Right cardiac atrium (tissue), 5 donors: ENCODE measurements around the gene HECTD3. TPM values are rescaled to one million over a fixed set of nuclear protein-coding genes. Genes with fewer than 3 reads are reported as not detected.
A peak's percentile ranks its signal among the peaks of the same experiment; 100 is the strongest.

Experiments used
- ATAC-seq, 2 donors: fragments of 200-7000 bp; cut with Tn5 transposase; one replicate each; pipeline versions ENCODE4 v1.8.0 to v1.9.1; 2020; ENCODE audit warnings: moderate library complexity in 2 of 2, mild to moderate bottlenecking in 1 of 2
- DNase-seq, 3 donors: peaks; one replicate each; pipeline ENCODE4 v3.0.0-alpha.2; 2020
- H3K27ac ChIP-seq: one replicate; pipeline ENCODE4 v1.5.1; 2013; ENCODE audit warnings: mild to moderate bottlenecking, low read length, control low read depth, moderate library complexity
- H3K27me3 ChIP-seq: one replicate; pipeline ENCODE4 v1.6.1; 2013; ENCODE audit not compliant: control insufficient read depth, insufficient read depth
- H3K4me1 ChIP-seq: one replicate; pipeline ENCODE4 v1.6.1; 2013; ENCODE audit warnings: low read length; ENCODE audit not compliant: control insufficient read depth, insufficient read depth
- H3K4me3 ChIP-seq: one replicate; pipeline ENCODE4 v1.5.1; 2013; ENCODE audit warnings: low read length, control low read depth
- H3K9me3 ChIP-seq: one replicate; pipeline ENCODE4 v1.6.1; 2013; ENCODE audit warnings: low read length; ENCODE audit not compliant: control insufficient read depth
- WGBS: extraction: QIAGEN DNeasy Blood & Tissue Kit; methylation state at CpG from one replicate; pipeline ENCODE4 v1.1.7; 2013; 5-methylcytosine and 5-hydroxymethylcytosine counted together
- intact Hi-C, 4 donors: fragments of 100-400 bp; cut with DNase I; formaldehyde crosslinking; loops; one replicate each; pipeline versions ENCODE4 v1.11.0 to v1.14.0; 2022 to 2023
- polyA plus RNA-seq: library from polyadenylated mRNA; stranded (reverse); fragments of 200-250 nt; gene quantifications from one replicate; pipeline ENCODE4 v1.2.3, GENCODE V29; 2013
- total RNA-seq, 4 donors: library from RNA; stranded (reverse); fragmentation: NEBNext Ultra II Directional; extraction: Animal tissue kit (Norgen Biotek cat#: 25700); gene quantifications; one replicate each; pipeline ENCODE4 v1.2.1, GENCODE V29; 2021
- donor health status: healthy with polysubstance abuse.
- donor health status: DM: no; HTN: yes; CAD: no.
- donor health status: DM: no; HTN: no; CAD: no.
- donor health status: DM: no; HTN: yes; CAD: no; lungs with severe emphysema.
- donor health status: DM: yes; HTN: yes; CAD: no.

Gene HECTD3
- total and polyA plus RNA-seq, 5 donors: 16.5 to 22.3 (median 18.5) TPM

- Histone ChIP-seq H3K4me1 (no peaks in the 10 kb centered on the region), H3K27me3 (no peaks in the 10 kb centered on the region), H3K27ac (no peak overlapping the region), H3K4me3 (no peak overlapping the region), H3K9me3 (no peaks in the 10 kb centered on the region)
- no peak for DNase-seq
- intact Hi-C loops: no loop called here
- ATAC-seq: no peak
These were observed 26.3 kb upstream of the HECTD3 start for GRCh38 chr1:45037456-45037855.

GRCh38 chr1:45035631-45036301 is 24.6 kb upstream of the HECTD3 start:
- no peak for ATAC-seq
- no peaks in the 10 kb centered on the region for H3K4me1 ChIP-seq
- no peaks in the 10 kb centered on the region for H3K9me3 ChIP-seq
- H3K27me3 ChIP-seq: no peaks in the 10 kb centered on the region
- no peak overlapping the region for H3K4me3 ChIP-seq
- H3K27ac ChIP-seq: no peak overlapping the region
- 74% methylated on average over 7 of the region's 7 CpGs for WGBS
- intact Hi-C loops: no loop called here
- no peak for DNase-seq

DNA sequence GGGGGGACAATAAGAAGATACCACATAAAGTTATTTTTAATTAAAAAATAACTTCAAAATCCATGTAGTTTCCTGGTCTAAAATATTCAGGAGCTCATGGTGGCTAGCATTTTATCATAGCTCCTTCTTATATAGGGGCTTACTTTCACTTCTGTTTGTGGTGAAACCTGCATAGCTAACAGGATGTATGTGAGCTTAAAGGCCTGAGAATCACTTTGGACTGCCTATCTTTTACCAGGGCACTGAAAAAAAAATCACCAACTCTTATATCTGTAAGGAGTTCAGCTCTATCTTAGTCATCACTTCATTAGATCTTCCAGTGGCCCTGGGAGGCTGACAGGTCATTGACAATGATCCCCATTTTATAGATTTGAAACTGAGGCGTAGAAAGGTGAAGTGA is 22.2 kb upstream of the HECTD3 start:
- DNase-seq: no peak

DNA sequence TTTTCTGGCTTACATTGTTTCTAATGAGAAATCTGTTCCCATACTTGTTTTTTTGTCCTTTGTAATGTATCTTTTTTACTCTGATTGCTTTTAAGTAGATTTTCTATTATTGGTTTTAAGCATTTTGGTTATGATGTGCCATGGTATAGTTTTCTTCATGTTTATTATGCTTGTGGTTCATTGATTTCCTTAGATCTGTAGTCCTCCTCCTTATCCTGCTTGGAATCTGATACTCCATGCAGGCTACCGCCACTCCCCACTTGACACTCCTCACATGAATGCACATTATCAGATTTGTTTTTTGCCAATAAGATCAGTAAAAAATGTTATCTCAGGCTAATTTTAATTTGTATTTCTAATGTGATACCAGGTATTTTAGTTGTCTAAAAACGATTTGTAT is 21.7 kb upstream of the HECTD3 start:
- no peaks in the 10 kb centered on the region for H3K9me3 ChIP-seq
- no peak overlapping the region for H3K27ac ChIP-seq
- H3K4me3 ChIP-seq: no peak overlapping the region
- no peaks in the 10 kb centered on the region for H3K27me3 ChIP-seq
- intact Hi-C loops: no loop called here
- 78% methylated on average over 2 of the region's 2 CpGs for WGBS
- ATAC-seq (no peak), DNase-seq (no peak)
- no peaks in the 10 kb centered on the region for H3K4me1 ChIP-seq

More for the DNA sequence above, 22.2 kb upstream of the HECTD3 start:
- no peak for ATAC-seq
- Histone ChIP-seq H3K4me3 (no peak overlapping the region), H3K9me3 (no peaks in the 10 kb centered on the region), H3K4me1 (no peaks in the 10 kb centered on the region), H3K27me3 (no peaks in the 10 kb centered on the region), H3K27ac (no peak overlapping the region)
- 95% methylated on average over 1 of the region's 1 CpG for WGBS
- intact Hi-C loops: no loop called here

- 88% methylated on average over 1 of the region's 1 CpG for WGBS
- DNase-seq (no peak), ATAC-seq (no peak)
- Histone ChIP-seq H3K4me1 (no peaks in the 10 kb centered on the region), H3K9me3 (no peaks in the 10 kb centered on the region), H3K27ac (no peak overlapping the region), H3K4me3 (no peak overlapping the region), H3K27me3 (no peaks in the 10 kb centered on the region)
- intact Hi-C loops: no loop called here
These were observed 15.3 kb upstream of the HECTD3 start for GRCh38 chr1:45026446-45026845.

- DNase-seq (no peak), ATAC-seq (no peak)
- Histone ChIP-seq H3K4me1 (no peaks in the 10 kb centered on the region), H3K9me3 (no peaks in the 10 kb centered on the region), H3K27me3 (no peaks in the 10 kb centered on the region), H3K27ac (no peak overlapping the region), H3K4me3 (no peak overlapping the region)
- intact Hi-C loops: no loop called here
- WGBS: 92% methylated on average over 1 of the region's 1 CpG
These were observed 12.5 kb upstream of the HECTD3 start for GRCh38 chr1:45023663-45024062.

- H3K9me3 ChIP-seq: no peaks in the 10 kb centered on the region
- no peaks in the 10 kb centered on the region for H3K4me1 ChIP-seq
- WGBS: 65% methylated on average over 16 of the region's 16 CpGs
- peak in 2 of 3 donors; percentile 46 to 56 for DNase-seq
- peak; percentile 50 to 69 for ATAC-seq
- no peak overlapping the region for H3K4me3 ChIP-seq
- no peak overlapping the region for H3K27ac ChIP-seq
- intact Hi-C loops: no loop called here
- no peaks in the 10 kb centered on the region for H3K27me3 ChIP-seq
These were observed 7.6 kb upstream of the HECTD3 start for GRCh38 chr1:45018599-45019230.

DNA sequence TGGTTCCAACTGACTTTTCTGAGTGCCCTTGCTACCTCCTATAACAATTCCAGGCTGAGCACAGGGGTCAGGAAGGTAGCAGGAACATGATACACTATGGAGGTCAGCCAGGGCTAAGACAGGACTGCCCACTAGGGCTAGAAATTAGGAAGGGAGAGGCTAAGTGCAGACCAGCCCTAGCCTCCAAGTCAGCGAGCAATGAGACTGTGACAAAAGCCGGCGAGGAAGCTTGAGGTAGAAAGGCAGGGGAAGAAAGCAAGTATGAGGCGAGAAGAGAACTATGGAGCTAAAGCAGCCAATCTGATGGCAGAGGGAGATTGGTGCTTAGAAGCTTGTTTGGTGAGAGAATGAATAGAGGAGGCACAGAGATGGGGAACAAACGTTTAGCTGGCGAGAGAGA is 5.6 kb upstream of the HECTD3 start:
- ATAC-seq (no peak), DNase-seq (no peak)
- H3K27ac ChIP-seq: no peak overlapping the region
- H3K9me3 ChIP-seq: no peaks in the 10 kb centered on the region
- H3K4me1 ChIP-seq: no peaks in the 10 kb centered on the region
- 63% methylated on average over 6 of the region's 6 CpGs for WGBS
- intact Hi-C loops: loop anchor here in 1 of 4 donors (2.0 kb wide), 1 partner anchor 282 kb away; no protein-coding TSS in a partner anchor
- H3K27me3 ChIP-seq: no peaks in the 10 kb centered on the region
- no peak overlapping the region for H3K4me3 ChIP-seq

DNA sequence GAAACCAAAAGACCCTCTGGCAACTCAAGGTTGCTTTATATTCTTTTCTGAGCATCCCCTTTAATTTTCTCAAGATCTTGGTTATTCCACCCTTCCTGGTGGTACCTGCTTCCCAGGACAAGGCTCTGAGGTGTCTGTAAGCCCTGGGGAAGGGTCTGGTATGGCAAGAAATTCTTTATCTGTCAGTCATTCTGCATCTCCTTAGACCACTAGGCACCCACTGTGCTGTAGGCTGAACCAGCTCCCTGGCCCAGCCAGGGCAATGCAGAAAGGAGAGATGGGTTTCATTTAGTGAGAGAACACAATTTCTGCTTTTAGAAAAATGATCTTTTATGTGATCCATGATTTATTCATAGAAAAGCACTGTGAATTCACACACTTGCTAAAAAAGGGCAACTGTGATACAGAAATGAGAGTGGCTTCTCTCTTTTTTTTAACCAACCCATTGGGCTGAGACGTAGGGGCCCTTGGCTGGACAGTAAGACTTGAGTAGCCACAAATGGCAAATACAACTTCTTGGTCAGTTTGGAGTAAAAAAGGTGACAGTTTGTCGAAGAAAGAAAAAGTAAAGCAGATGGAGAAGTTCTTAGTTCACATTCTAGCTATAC is 5.1 kb upstream of the HECTD3 start:
- H3K27me3 ChIP-seq: no peaks in the 10 kb centered on the region
- intact Hi-C loops: loop anchor here in 1 of 4 donors (2.0 kb wide), 1 partner anchor 283 kb away; no protein-coding TSS in a partner anchor
- 78% methylated on average over 2 of the region's 2 CpGs for WGBS
- no peaks in the 10 kb centered on the region for H3K9me3 ChIP-seq
- H3K4me3 ChIP-seq: no peak overlapping the region
- no peak for DNase-seq
- H3K4me1 ChIP-seq: peaks cover 3% of the 10 kb centered on the region
- no peak overlapping the region for H3K27ac ChIP-seq
- no peak for ATAC-seq

DNA sequence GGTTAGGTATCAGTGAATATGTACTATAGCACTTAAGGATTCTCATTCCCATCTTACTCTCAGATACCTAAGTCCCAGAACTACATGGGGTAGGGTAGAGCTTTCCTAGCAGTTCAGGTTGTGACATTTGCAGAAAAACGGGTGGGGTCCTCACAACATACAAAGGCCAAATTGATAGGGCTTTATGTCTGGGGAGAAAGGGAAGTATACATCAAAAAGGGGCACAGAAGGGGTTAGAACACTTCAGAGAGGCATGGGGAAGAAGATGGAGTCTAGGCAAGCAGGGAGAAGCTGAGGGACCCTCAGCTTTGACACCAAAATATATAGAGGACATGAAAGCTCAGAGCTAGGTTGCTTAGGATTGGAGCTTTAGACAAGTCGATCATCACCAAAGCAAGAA is 4.6 kb upstream of the HECTD3 start:
- H3K4me1 ChIP-seq: peaks cover 3% of the 10 kb centered on the region
- no peaks in the 10 kb centered on the region for H3K27me3 ChIP-seq
- WGBS: 68% methylated on average over 2 of the region's 2 CpGs
- no peak for DNase-seq
- no peak overlapping the region for H3K4me3 ChIP-seq
- no peak for ATAC-seq
- intact Hi-C loops: loop anchor here in 2 of 4 donors (2.0 kb wide), 2 partner anchors 283 to 285 kb away; no protein-coding TSS in a partner anchor
- H3K9me3 ChIP-seq: no peaks in the 10 kb centered on the region
- H3K27ac ChIP-seq: no peak overlapping the region

- ATAC-seq (peak; percentile 25 to 30), DNase-seq (peak; percentile 78 to 92 (median 86))
- no peak overlapping the region for H3K27ac ChIP-seq
- intact Hi-C loops: loop anchor here in 3 of 4 donors (1.0 to 5.0 kb wide), 4 partner anchors 286 to 478 kb away; partner anchors contain the start of gene TESK2 (in 2 of the 3)
- peaks cover 8% of the 10 kb centered on the region for H3K4me1 ChIP-seq
- WGBS: 29% methylated on average over 6 of the region's 6 CpGs
- H3K9me3 ChIP-seq: no peaks in the 10 kb centered on the region
- no peaks in the 10 kb centered on the region for H3K27me3 ChIP-seq
- no peak overlapping the region for H3K4me3 ChIP-seq
These were observed 3.4 kb upstream of the HECTD3 start for GRCh38 chr1:45014321-45015028.
